ENCODE measurements around the gene AGBL5.

The AGBL5 gene

GRCh38 chr2:27095745-27096651 is 44.5 kb downstream of the AGBL5 start:
- Histone ChIP-seq H2AFZ (ENCODE audit: low read depth, low read length) (no peak overlapping the region; the same call in 1 of the 2 replicates), H3K9ac (ENCODE audit: low read depth, low read length) (no peak overlapping the region), H3K4me1 (ENCODE audit: insufficient read depth, low read length) (no peaks in the 10 kb centered on the region), H3K9me3 (ENCODE audit: insufficient read depth, low read length, severe bottlenecking) (no peaks in the 10 kb centered on the region), H3K79me2 (ENCODE audit: insufficient read depth, low read length) (no peaks in the 10 kb centered on the region), H3K27ac (ENCODE audit: low read length) (no peak overlapping the region), H3K27me3 (ENCODE audit: insufficient read depth, low read length, poor library complexity) (no peaks in the 10 kb centered on the region), H3K36me3 (ENCODE audit: insufficient read depth, low read length) (0 out of 2 replicates have a peak, but pooled peaks cover 4% of the 10 kb centered on the region), H3K4me3 (ENCODE audit: low read depth in 1 of 2, low read length in 2 of 2) (no peak overlapping the region), H3K4me2 (ENCODE audit: insufficient read depth, low read length) (no peak overlapping the region), H4K20me1 (ENCODE audit: insufficient read depth, low read length) (0 out of 2 replicates have a peak, but pooled peaks cover 3% of the 10 kb centered on the region)
- ATAC-seq (ENCODE audit: insufficient read depth, low read depth) (peak; percentile 71), DNase-seq (peak; percentile 45)
- no peak for TF ChIP-seq EZH2 (IDR thresholded peaks at IDR 0.05; ENCODE audit: borderline replicate concordance, low read depth, low read length, severe bottlenecking)
- TF ChIP-seq, protein P1, sequence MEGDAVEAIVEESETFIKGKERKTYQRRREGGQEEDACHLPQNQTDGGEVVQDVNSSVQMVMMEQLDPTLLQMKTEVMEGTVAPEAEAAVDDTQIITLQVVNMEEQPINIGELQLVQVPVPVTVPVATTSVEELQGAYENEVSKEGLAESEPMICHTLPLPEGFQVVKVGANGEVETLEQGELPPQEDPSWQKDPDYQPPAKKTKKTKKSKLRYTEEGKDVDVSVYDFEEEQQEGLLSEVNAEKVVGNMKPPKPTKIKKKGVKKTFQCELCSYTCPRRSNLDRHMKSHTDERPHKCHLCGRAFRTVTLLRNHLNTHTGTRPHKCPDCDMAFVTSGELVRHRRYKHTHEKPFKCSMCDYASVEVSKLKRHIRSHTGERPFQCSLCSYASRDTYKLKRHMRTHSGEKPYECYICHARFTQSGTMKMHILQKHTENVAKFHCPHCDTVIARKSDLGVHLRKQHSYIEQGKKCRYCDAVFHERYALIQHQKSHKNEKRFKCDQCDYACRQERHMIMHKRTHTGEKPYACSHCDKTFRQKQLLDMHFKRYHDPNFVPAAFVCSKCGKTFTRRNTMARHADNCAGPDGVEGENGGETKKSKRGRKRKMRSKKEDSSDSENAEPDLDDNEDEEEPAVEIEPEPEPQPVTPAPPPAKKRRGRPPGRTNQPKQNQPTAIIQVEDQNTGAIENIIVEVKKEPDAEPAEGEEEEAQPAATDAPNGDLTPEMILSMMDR (IDR thresholded peaks at IDR 0.05; ENCODE audit: borderline replicate concordance, extremely low read depth, low read length, poor library complexity, severe bottlenecking) = no peak

GRCh38 chr2:27096748-27097297 is 45.4 kb downstream of the AGBL5 start:
- Histone ChIP-seq H3K4me2 (ENCODE audit: insufficient read depth, low read length) (no peak overlapping the region), H3K27me3 (ENCODE audit: insufficient read depth, low read length, poor library complexity) (no peaks in the 10 kb centered on the region), H2AFZ (ENCODE audit: low read depth, low read length) (no peak overlapping the region), H3K36me3 (ENCODE audit: insufficient read depth, low read length) (0 out of 2 replicates have a peak, but pooled peaks cover 4% of the 10 kb centered on the region), H3K4me1 (ENCODE audit: insufficient read depth, low read length) (no peaks in the 10 kb centered on the region), H3K27ac (ENCODE audit: low read length) (no peak overlapping the region), H3K9ac (ENCODE audit: low read depth, low read length) (no peak overlapping the region), H4K20me1 (ENCODE audit: insufficient read depth, low read length) (0 out of 2 replicates have a peak, but pooled peaks cover 3% of the 10 kb centered on the region), H3K4me3 (ENCODE audit: low read depth in 1 of 2, low read length in 2 of 2) (no peak overlapping the region), H3K79me2 (ENCODE audit: insufficient read depth, low read length) (no peaks in the 10 kb centered on the region), H3K9me3 (ENCODE audit: insufficient read depth, low read length, severe bottlenecking) (no peaks in the 10 kb centered on the region)
- TF ChIP-seq, protein P1 (IDR thresholded peaks at IDR 0.05; ENCODE audit: borderline replicate concordance, extremely low read depth, low read length, poor library complexity, severe bottlenecking) = no peak
- no peak for TF ChIP-seq EZH2 (IDR thresholded peaks at IDR 0.05; ENCODE audit: borderline replicate concordance, low read depth, low read length, severe bottlenecking)
- ATAC-seq (ENCODE audit: insufficient read depth, low read depth) = no peak
- no peak for DNase-seq

DNA sequence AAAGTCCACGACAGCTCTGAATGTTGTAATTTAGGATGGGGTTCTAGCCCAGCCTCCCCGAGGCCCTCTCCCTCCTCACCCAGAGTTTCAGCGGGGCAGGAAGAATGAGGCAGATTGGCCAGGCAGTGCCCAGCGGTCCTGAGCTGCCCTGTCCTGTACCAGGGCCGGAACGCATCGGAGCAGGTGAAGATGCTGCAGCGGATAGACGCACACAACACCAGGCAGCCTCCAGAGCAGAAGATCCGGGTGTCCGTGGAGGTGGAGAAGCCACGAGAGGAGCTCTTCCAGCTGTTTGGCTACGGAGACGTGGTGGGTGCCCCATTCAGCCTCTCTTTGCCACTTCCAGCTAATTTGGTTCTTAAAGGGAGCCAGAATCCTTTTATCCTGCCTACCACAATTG is 45.9 kb downstream of the AGBL5 start:
- Histone ChIP-seq H3K9ac (ENCODE audit: low read depth, low read length) (no peak overlapping the region), H3K9me3 (ENCODE audit: insufficient read depth, low read length, severe bottlenecking) (no peaks in the 10 kb centered on the region), H3K27ac (ENCODE audit: low read length) (no peak overlapping the region)

More for the DNA sequence above, 45.9 kb downstream of the AGBL5 start:
- H3K79me2 ChIP-seq (ENCODE audit: insufficient read depth, low read length) = no peaks in the 10 kb centered on the region
- H3K4me2 ChIP-seq (ENCODE audit: insufficient read depth, low read length) = no peak overlapping the region
- H3K4me3 ChIP-seq (ENCODE audit: low read depth in 1 of 2, low read length in 2 of 2) = no peak overlapping the region
- DNase-seq = no peak
- no peak for ATAC-seq (ENCODE audit: insufficient read depth, low read depth)
- TF ChIP-seq, protein P1 (IDR thresholded peaks at IDR 0.05; ENCODE audit: borderline replicate concordance, extremely low read depth, low read length, poor library complexity, severe bottlenecking) = no peak
- no peak for TF ChIP-seq EZH2 (IDR thresholded peaks at IDR 0.05; ENCODE audit: borderline replicate concordance, low read depth, low read length, severe bottlenecking)
- 0 out of 2 replicates have a peak, but pooled peaks cover 4% of the 10 kb centered on the region for H3K36me3 ChIP-seq (ENCODE audit: insufficient read depth, low read length)
- H4K20me1 ChIP-seq (ENCODE audit: insufficient read depth, low read length) = 0 out of 2 replicates have a peak, but pooled peaks cover 3% of the 10 kb centered on the region
- no peak overlapping the region for H2AFZ ChIP-seq (ENCODE audit: low read depth, low read length)
- no peaks in the 10 kb centered on the region for H3K27me3 ChIP-seq (ENCODE audit: insufficient read depth, low read length, poor library complexity)
- no peaks in the 10 kb centered on the region for H3K4me1 ChIP-seq (ENCODE audit: insufficient read depth, low read length)

Measured in DND-41 (cell line).